Fibroblast of pulmonary artery (primary cell): Measurements from ENCODE around the gene PRRX2.
"Not testable (repeated sequence)": the region's sequence is repeated elsewhere in the genome, so short reads cannot be mapped to it uniquely, and the experiment has no call there.

Experiments
- DNase-seq: peaks from one replicate; pipeline ENCODE4 v3.0.0-alpha.2; 2010; ENCODE audit warnings: low read depth
- H3K4me3 ChIP-seq: replicated peaks from 2 replicates; pipeline ENCODE4 v1.5.1; 2011; ENCODE audit warnings: low read depth, mild to moderate bottlenecking, control low read depth, low read length, moderate library complexity
- CTCF ChIP-seq: IDR thresholded peaks from 2 replicates; pipeline ENCODE4 v1.5.1; 2011; ENCODE audit warnings: mild to moderate bottlenecking, control low read depth, low read length, inconsistent platforms; ENCODE audit errors: missing control alignments

Gene PRRX2

DNA sequence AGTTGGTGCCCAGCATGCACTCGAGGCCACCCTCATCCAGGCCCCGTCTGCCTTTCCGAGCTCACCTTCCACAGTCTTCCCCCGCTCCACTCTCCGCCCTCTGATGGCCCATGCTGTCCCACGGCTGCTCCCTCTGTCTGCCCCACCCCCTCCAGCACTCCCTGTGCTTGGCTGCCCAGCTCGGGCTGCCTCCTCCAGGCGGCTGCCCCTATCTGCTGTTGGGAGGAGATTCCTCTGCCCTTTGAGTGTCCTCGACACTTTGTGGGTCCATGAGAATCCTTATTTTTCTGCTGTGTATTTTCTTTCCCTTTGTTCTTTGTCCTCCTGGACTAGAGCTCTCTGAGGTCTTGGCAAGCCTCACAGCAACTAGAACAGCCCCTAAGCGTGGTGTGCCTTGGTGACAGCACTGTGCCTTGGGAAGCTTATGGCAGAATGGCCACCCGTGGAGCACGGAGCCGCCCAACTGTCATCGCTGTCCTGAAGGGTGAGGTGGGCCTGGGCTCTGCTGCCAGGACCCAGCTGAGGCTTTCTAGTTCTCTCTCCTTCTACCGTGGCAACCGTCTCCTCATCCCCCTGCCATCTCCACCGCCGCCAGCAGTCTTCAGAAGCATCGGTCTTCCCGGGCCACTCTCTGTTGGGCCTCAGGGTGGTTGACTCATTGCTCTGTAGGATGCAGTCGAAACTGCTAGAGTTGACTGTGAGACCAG is 34.3 kb upstream of the PRRX2 start:
- H3K4me3 ChIP-seq = no peak overlapping the region
- TF ChIP-seq CTCF = no peak
- peak; percentile 26 for DNase-seq

DNA sequence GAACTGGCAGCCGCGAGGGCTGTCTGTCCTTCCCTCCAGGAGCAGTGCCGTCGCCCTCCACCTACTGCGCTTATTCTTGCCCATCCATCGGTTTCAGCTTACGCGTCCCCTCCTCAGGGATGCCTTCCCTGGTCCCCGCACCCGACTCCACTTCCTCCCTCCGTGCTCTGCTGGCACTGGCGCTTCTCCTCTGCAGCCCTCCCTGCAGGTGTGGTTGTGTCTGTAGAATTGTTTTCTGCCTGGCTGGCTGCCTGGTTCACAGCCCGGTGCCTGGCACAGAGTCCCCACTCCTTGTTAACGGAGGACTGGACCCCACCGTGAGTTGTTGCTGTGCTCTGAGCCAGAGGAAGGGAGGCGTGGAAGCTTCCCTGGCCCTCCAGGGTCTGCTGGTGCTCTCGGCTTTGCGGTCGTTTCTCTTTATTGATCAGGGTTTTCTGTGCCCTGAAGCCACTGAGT is 33.7 kb upstream of the PRRX2 start:
- no peak overlapping the region for H3K4me3 ChIP-seq
- no peak for DNase-seq
- TF ChIP-seq CTCF = no peak

DNA sequence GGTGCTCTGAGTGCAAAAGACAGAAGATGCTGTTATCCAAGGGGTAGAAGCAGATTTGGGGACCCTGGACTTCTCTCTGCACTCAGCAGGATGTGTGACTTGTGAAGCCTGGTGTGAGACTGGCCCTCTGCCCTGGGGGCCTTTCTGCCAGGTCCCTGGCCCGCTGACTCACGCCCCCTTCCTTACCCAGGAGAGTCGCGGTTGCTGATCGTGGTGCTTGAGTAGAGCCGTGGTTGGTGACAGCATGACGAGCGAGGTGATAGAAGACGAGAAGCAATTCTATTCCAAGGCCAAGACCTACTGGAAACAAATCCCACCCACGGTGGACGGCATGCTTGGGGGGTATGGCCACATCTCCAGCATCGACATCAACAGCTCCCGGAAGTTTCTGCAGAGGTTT is 33.0 kb upstream of the PRRX2 start:
- TF ChIP-seq CTCF = no peak
- H3K4me3 ChIP-seq = no peak overlapping the region
- no peak for DNase-seq

- TF ChIP-seq CTCF = no peak
Measured at GRCh38 chr9:129633207-129633606, 32.2 kb upstream of the PRRX2 start.

DNA sequence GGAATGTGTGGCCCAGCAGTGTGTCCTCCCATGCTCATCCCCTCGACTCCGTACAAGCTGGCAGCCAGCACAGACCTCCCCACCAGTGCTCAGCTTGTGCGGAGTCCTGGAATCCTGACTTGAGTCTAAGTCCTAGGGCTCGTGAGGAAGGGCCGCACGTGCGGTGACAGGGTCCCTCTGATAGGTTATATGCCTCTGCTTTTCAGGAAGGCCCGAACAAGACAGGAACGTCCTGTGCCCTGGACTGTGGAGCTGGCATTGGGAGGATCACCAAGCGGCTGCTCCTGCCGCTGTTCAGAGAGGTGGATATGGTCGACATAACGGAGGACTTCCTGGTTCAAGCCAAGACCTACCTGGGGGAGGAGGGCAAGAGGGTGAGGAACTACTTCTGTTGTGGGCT is 31.6 kb upstream of the PRRX2 start:
- no peak for TF ChIP-seq CTCF
- DNase-seq = no peak
- H3K4me3 ChIP-seq = no peak overlapping the region

More at GRCh38 chr9:129633207-129633606, 32.2 kb upstream of the PRRX2 start:
- no peak overlapping the region for H3K4me3 ChIP-seq
- no peak for DNase-seq

DNA sequence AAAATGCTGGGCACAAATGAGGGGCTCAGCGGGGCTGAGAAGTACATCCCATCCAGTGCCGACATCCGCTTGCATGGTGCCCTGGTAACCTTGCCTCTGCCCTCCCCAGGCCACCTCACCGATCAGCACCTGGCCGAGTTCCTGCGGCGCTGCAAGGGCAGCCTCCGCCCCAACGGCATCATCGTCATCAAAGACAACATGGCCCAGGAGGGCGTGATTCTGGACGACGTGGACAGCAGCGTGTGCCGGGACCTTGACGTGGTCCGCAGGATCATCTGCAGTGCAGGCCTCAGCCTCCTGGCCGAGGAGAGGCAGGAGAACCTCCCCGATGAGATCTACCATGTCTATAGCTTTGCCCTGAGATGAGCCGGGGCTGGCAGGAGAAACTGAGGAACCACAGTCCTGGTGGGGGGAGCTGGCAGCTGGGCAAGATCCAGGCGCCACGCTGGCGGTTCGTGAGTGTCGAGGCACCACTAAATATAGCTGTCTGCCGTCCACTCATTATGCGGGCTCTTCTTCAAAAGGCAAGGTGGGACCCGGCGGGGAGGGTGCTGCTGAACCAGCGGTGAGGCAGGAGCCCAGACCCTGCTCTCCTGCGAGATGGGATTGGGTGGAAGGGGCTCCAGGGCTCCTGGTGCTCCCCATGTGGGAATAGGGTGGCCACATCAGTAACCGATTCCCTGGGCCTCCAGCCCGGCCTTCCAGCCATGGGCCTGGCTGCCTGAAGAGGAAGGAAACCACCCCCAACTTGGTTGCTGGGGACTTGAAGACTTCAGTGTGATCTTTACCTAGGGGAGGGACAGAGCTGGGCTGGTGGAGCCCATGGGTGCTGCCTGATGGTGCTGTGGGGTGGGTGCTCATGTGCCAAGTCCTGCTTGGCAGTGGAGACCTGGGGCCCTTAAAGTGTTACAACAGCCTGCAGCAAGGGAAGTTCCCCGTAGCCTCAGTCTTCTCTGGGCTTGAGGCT is 30.1 kb upstream of the PRRX2 start:
- no peak for TF ChIP-seq CTCF
- DNase-seq = no peak
- H3K4me3 ChIP-seq = no peak overlapping the region

DNA sequence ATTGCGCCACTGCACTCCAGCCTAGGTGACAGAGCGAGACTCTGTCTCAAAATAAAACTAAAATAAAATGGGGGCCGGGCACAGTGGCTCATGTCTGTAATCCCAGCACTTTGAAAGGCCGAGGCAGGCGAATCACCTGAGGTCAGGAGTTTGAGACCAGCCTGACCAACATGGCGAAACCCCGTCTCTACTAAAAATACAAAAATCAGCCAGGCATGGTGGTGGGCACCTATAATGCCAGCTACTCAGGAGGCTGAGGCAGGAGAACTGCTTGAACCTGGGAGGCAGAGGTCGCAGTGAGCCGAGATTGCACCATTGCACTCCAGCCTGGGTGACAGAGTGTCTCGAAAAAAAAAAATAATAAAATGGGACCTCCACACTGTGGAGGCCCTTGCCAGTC is 29.1 kb upstream of the PRRX2 start:
- H3K4me3 ChIP-seq, DNase-seq: not testable (repeated sequence)
